Kidney (tissue), 14 donors: ENCODE results near the gene KRT38. TPM values are rescaled to one million over a fixed set of nuclear protein-coding genes. Genes with fewer than 3 reads are reported as not detected.
"Not testable (repeated sequence)": the region's sequence is repeated elsewhere in the genome, so short reads cannot be mapped to it uniquely, and the experiment has no call there.

Source experiments
- DNase-seq, 5 donors: peaks; one replicate each; pipeline ENCODE4 v3.0.0-alpha.2; 2013 to 2020
- FAIRE-seq: peaks from 2 replicates; lab custom pipeline; 2012; peaks lifted over from hg19 to GRCh38; lab: Jason Lieb, UNC
- H3K27ac ChIP-seq, 2 donors: one replicate each; pipeline ENCODE4 v1.7.0; 2013; ENCODE audit warnings: low read depth in 2 of 2, low read length in 2 of 2, inconsistent platforms in 1 of 2
- H3K27me3 ChIP-seq: one replicate; pipeline ENCODE4 v1.7.1; 2013; ENCODE audit warnings: low read length, inconsistent platforms; ENCODE audit not compliant: control insufficient read depth, insufficient read depth
- H3K36me3 ChIP-seq, 3 donors: one replicate each; pipeline versions ENCODE4 v1.7.0 to v1.7.1; 2013; ENCODE audit warnings: low read length in 3 of 3, control low read depth in 1 of 3, inconsistent platforms in 1 of 3; ENCODE audit not compliant: insufficient read depth in 3 of 3, control insufficient read depth in 2 of 3
- H3K4me1 ChIP-seq, 3 donors: one replicate each; pipeline versions ENCODE4 v1.7.0 to v1.7.1; 2013; ENCODE audit warnings: low read length in 3 of 3, inconsistent platforms in 1 of 3, low read depth in 1 of 3; ENCODE audit not compliant: control insufficient read depth in 2 of 3, insufficient read depth in 2 of 3
- H3K4me3 ChIP-seq, 3 donors: one replicate each; pipeline versions ENCODE4 v1.7.0 to v1.8.1; 2013; ENCODE audit warnings: low read length in 3 of 3, control low read depth in 1 of 3, inconsistent platforms in 1 of 3
- H3K9ac ChIP-seq, 3 donors: one replicate each; pipeline versions ENCODE4 v1.7.0 to v1.7.1; 2013; ENCODE audit warnings: low read length in 3 of 3, control low read depth in 1 of 3, inconsistent platforms in 1 of 3
- H3K9me3 ChIP-seq, 3 donors: one replicate each; pipeline versions ENCODE4 v1.7.0 to v1.7.1; 2013; ENCODE audit warnings: low read length in 3 of 3, control low read depth in 1 of 3, inconsistent platforms in 1 of 3; ENCODE audit not compliant: control insufficient read depth in 2 of 3, insufficient read depth in 1 of 3
- CTCF ChIP-seq: IDR thresholded peaks from 3 replicates; pipeline ENCODE4 v1.5.1; 2012; ENCODE audit warnings: mild to moderate bottlenecking, moderate library complexity, borderline replicate concordance; ENCODE audit not compliant: insufficient read depth; ENCODE audit errors: extremely low read depth
- intact Hi-C: fragments of 100-400 bp; cut with DNase I; formaldehyde crosslinking; loops from one replicate; pipeline ENCODE4 v1.11.1; 2022
- polyA plus RNA-seq: library from polyadenylated mRNA; stranded (reverse); fragments of 350-450 nt; fragmentation: Illumina TruSeq; extraction: RNeasy Lipid Tissue Mini Kit (QIAGEN cat#74804); gene quantifications from one replicate; pipeline ENCODE4 v1.2.3, GENCODE V29; 2014; ENCODE audit warnings: low read depth, low replicate concordance; ENCODE audit not compliant: insufficient read depth
- total RNA-seq: library from RNA; stranded (reverse); fragmentation: NEBNext Ultra II Directional; extraction: Animal tissue kit (Norgen Biotek cat#: 25700); gene quantifications from one replicate; pipeline ENCODE4 v1.2.1, GENCODE V29; 2021
- donor health status: control.
- donor health status: control.
- donor health status: control.
- donor health status: control.
- donor health status: control.
- donor health status: DM: yes; HTN: yes; CAD: no.
- donor health status: Normal renal cell carcinoma (clear cell type).

KRT38 gene
- total and polyA plus RNA-seq, 2 donors from 2014 or later = not detected

GRCh38 chr17:41428591-41429291, 12.0 kb downstream of the KRT38 start:
- FAIRE-seq (no peak), DNase-seq (no peak)
- H3K36me3 ChIP-seq = no peaks in the 10 kb centered on the region
- H3K27ac ChIP-seq = no peak overlapping the region
- no peaks in the 10 kb centered on the region for H3K9me3 ChIP-seq
- no peak overlapping the region for H3K4me3 ChIP-seq
- H3K9ac ChIP-seq = no peak overlapping the region
- no peaks in the 10 kb centered on the region for H3K4me1 ChIP-seq
- intact Hi-C loops = no loop called here
- TF ChIP-seq CTCF = no peak
- no peaks in the 10 kb centered on the region for H3K27me3 ChIP-seq

GRCh38 chr17:41424111-41424635, 16.6 kb downstream of the KRT38 start, which contains the start of gene KRT37:
Gene KRT37 (minus strand): TSS chr17:41424585. CDS start chr17:41424523, 62 bp downstream.
- H3K4me3 ChIP-seq = no peak within 1 kb of the TSS
- intact Hi-C loops = no loop called here
- no peaks in the 10 kb centered on the region for H3K27me3 ChIP-seq
- FAIRE-seq (no peak), DNase-seq (no peak)
- H3K9me3 ChIP-seq = no peaks in the 10 kb centered on the region
- H3K4me1 ChIP-seq = no peaks in the 10 kb centered on the region
- no peak for TF ChIP-seq CTCF
- H3K9ac ChIP-seq = no peak within 1 kb of the TSS
- H3K36me3 ChIP-seq = no peaks in the 10 kb centered on the region
- no peak within 1 kb of the TSS for H3K27ac ChIP-seq

- H3K4me1 ChIP-seq = not testable (repeated sequence)
Measured at GRCh38 chr17:41422586-41422985, 18.2 kb downstream of the KRT38 start.

GRCh38 chr17:41421617-41422016, 19.2 kb downstream of the KRT38 start:
- intact Hi-C loops = no loop called here
- no peak for TF ChIP-seq CTCF
- no peak for FAIRE-seq

More at GRCh38 chr17:41422586-41422985, 18.2 kb downstream of the KRT38 start:
- H3K4me3 ChIP-seq, H3K9ac ChIP-seq, H3K9me3 ChIP-seq, H3K27ac ChIP-seq, H3K27me3 ChIP-seq, intact Hi-C loops, DNase-seq, H3K36me3 ChIP-seq, FAIRE-seq: not testable (repeated sequence)

More at GRCh38 chr17:41421617-41422016, 19.2 kb downstream of the KRT38 start:
- Histone ChIP-seq H3K4me3 (no peak overlapping the region), H3K4me1 (peaks cover 0 to 6% (median under 1%) of the 10 kb centered on the region in 3 donors), H3K36me3 (no peaks in the 10 kb centered on the region), H3K9me3 (no peaks in the 10 kb centered on the region), H3K27ac (peak overlapping the region in 1 of 2 donors; percentile 20), H3K9ac (no peak overlapping the region), H3K27me3 (no peaks in the 10 kb centered on the region)
- no peak for DNase-seq
